ENCODE results near the gene NUDT3.

Gene NUDT3

DNA sequence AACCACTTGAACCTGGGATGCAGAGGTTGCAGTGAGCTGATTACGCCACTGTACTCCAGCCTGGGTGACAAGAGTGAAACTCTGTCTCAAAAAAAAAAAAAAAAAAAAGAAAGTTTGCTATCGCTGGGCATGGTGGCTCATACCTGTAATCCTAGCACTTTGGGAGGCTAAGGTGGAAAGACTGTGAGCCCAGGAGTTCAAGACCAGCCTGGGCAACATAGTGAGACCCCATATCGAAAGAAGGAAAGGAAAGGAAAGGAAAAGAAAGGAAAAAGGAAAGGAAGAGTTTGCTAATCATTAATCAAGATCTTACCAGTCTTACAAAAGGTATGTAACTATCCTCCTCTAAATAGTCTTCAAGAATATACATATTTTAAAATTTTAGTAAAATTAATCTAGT, 88.3 kb downstream of the NUDT3 start:
- no peak overlapping the region for H3K4me3 Mint-ChIP-seq
- no peak overlapping the region for H3K27ac Mint-ChIP-seq
- DNase-seq (ENCODE audit: low spot score in 2 of 2): no peak

DNA sequence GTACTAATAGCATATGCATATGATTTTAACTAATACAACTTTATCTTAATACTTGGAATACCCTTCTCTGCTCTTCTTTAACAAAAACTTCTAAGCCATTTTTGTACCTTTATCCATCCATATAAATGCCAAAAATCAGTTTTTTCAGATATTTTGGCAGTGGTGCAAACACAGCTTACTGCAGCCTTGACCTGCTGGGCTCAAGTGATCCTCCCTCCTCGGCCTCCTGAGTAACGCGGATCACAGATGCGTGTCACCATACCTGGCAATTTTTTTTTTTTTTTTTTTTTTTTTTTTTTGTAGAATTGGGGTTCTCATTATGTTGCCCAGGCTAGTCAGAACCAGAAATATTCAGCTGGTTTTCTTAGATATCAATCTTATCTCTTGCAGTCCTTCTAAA, 89.5 kb downstream of the NUDT3 start:
- Mint-ChIP-seq H3K4me3 (no peak overlapping the region), H3K4me1 (peaks cover 17% of the 10 kb centered on the region), H3K36me3 (peaks cover 7% of the 10 kb centered on the region), H3K27ac (no peak overlapping the region), H3K27me3 (no peaks in the 10 kb centered on the region), H3K9me3 (no peaks in the 10 kb centered on the region)
- DNase-seq (ENCODE audit: low spot score in 2 of 2) (no peak), ATAC-seq (ENCODE audit: low read depth) (no peak)

More for the DNA sequence above, 88.3 kb downstream of the NUDT3 start:
- Mint-ChIP-seq H3K27me3 (no peaks in the 10 kb centered on the region), H3K9me3 (no peaks in the 10 kb centered on the region), H3K36me3 (peaks cover 10% of the 10 kb centered on the region), H3K4me1 (peaks cover 20% of the 10 kb centered on the region)
- no peak for ATAC-seq (ENCODE audit: low read depth)

DNA sequence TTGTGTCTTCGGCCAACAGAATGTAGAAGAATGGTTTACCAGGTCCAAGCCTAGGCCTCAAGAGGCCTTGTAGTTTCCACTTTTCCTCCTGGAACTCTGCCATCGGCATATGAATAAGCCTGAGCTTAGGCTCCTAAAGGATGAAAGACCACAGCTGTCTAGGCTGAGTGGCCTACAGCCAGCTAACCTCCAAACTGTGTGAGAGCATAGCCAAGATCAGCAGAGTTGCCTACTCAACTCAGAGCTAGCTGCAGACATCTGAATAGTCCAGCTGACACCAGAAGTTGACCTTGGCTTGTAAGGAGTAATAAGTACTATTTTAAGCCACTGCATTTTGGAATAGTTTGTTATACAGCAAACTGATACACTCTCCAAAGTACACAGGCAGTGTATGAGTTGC, 91.1 kb downstream of the NUDT3 start:
- Mint-ChIP-seq H3K27ac (no peak overlapping the region), H3K4me3 (no peak overlapping the region), H3K27me3 (no peaks in the 10 kb centered on the region), H3K4me1 (peaks cover 20% of the 10 kb centered on the region), H3K36me3 (peaks cover 5% of the 10 kb centered on the region), H3K9me3 (no peaks in the 10 kb centered on the region)
- DNase-seq (ENCODE audit: low spot score in 2 of 2) (no peak), ATAC-seq (ENCODE audit: low read depth) (no peak)

DNA sequence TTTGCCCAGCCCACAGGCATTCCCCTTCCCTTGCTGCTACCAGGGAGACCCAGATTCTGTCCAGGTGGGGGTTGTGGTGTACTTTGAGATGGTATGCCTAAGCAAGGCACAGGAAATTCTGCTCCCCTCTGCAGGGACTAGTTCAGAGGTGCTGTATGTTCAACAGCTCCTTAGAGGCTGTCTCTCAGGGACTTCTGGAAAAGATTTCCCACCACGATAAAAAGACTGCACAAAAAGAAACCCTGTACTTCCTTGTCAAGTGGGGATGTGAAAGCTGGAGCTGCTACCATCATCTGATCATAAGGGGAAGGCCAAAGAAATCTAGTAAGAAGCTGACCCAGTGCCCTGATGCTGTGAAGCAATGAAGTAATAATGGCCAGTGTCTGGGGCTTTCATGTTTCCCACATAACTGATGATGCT, 92.1 kb downstream of the NUDT3 start:
- peaks cover 5% of the 10 kb centered on the region for H3K36me3 Mint-ChIP-seq
- peaks cover 26% of the 10 kb centered on the region for H3K4me1 Mint-ChIP-seq
- no peaks in the 10 kb centered on the region for H3K9me3 Mint-ChIP-seq
- ATAC-seq (ENCODE audit: low read depth): no peak
- H3K27me3 Mint-ChIP-seq: no peaks in the 10 kb centered on the region
- DNase-seq (ENCODE audit: low spot score in 2 of 2): no peak
- no peak overlapping the region for H3K4me3 Mint-ChIP-seq
- H3K27ac Mint-ChIP-seq: peak overlapping the region; percentile 55

DNA sequence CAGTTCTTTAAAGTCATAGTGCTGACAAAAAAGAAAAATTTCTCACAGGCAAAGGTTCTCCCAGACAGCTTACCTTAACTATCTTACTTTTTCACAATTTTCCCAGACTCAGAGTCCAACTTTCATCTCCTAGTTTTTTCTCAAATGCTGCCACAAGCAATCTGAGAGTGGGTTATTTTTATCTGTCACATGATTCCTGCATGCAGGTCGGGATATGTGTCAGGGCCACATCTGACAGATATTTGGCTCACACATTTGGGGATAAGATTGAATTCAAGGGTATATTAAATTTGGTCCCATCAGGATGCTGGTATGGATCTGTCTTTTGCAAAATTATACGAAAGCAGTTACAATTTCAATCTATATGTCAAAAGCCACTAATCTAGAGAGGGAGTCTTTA, 93.5 kb downstream of the NUDT3 start:
- ATAC-seq (ENCODE audit: low read depth) (no peak), DNase-seq (ENCODE audit: low spot score in 2 of 2) (no peak)
- peak overlapping the region; percentile 45 for H3K27ac Mint-ChIP-seq
- no peak overlapping the region for H3K4me3 Mint-ChIP-seq
- H3K36me3 Mint-ChIP-seq: peaks cover 8% of the 10 kb centered on the region
- H3K4me1 Mint-ChIP-seq: peaks cover 29% of the 10 kb centered on the region
- H3K9me3 Mint-ChIP-seq: no peaks in the 10 kb centered on the region
- H3K27me3 Mint-ChIP-seq: no peaks in the 10 kb centered on the region

DNA sequence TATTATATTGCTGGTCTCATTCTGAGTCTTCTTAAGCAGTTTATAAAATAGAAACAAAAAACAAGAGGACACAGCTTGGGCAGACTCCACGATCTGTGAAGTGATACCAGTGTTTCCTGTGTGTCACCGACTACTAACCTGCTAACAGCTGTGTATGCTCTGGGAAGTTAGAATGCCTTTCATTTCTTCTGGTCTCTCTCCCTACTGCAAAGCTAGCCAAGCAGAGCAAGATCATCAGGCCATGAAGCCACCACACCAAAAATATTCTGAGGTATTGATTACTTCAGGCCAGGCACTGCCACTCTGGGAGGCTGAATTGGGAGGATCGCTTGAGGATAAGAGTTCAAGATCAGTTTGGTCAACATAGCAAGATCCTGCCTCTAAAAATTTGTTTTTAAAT, 96.7 kb downstream of the NUDT3 start:
- ATAC-seq (ENCODE audit: low read depth): peak; percentile 98
- H3K4me1 Mint-ChIP-seq: peaks cover 24% of the 10 kb centered on the region
- H3K27me3 Mint-ChIP-seq: no peaks in the 10 kb centered on the region
- no peaks in the 10 kb centered on the region for H3K9me3 Mint-ChIP-seq
- H3K4me3 Mint-ChIP-seq: peak overlapping the region; percentile 65
- H3K36me3 Mint-ChIP-seq: peaks cover 18% of the 10 kb centered on the region
- H3K27ac Mint-ChIP-seq: peak overlapping the region; percentile 89
- DNase-seq (ENCODE audit: low spot score in 2 of 2): peak in 1 of 2 donors; percentile 14

DNA sequence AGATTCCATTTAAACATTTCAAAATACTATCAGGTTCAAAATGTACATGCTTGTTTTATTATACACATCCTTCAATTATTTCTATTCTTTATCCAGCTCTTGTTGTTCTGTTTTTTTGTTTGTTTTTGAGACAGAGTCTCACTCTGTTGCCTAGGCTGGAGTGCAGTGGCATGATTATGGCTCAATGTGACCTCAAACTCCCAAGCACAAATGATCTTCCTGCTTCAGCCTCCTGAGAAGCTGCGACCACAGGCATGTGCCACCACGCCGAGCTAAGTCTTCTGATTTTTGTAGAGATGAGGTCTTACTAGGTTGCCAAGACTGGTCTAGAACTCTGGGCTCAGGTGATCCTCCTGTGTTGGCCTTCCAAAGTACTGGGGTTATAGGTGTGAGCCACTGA, 99.5 kb downstream of the NUDT3 start:
- ATAC-seq (ENCODE audit: low read depth): no peak
- Mint-ChIP-seq H3K27me3 (no peaks in the 10 kb centered on the region), H3K9me3 (no peaks in the 10 kb centered on the region), H3K4me3 (no peak overlapping the region), H3K36me3 (peaks cover 24% of the 10 kb centered on the region), H3K27ac (no peak overlapping the region), H3K4me1 (peaks cover 15% of the 10 kb centered on the region)
- no peak for DNase-seq (ENCODE audit: low spot score in 2 of 2)

DNA sequence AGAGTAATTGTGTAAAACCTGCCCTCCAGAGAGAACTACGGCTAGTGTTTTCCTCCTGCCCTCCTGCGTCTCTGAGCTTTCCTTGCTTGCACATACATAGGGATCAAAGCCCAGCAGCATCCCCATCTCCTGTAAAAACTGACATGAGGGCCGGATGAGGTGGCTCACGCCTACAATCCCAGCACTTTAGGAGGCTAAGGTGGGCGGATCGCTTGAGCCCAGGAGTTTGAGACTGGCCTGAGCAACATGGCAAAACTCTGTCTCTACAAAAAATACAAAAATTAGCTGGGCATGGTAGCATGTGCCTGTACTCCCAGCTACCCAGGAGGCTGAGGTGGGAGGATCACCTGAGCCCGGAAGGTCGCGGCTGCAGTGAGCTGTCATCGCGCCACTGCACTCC, 103.3 kb downstream of the NUDT3 start:
- DNase-seq (ENCODE audit: low spot score in 2 of 2) (no peak), ATAC-seq (ENCODE audit: low read depth) (no peak)
- Mint-ChIP-seq H3K4me1 (peaks cover 6% of the 10 kb centered on the region), H3K4me3 (no peak overlapping the region), H3K36me3 (peaks cover 34% of the 10 kb centered on the region), H3K27me3 (no peaks in the 10 kb centered on the region), H3K27ac (no peak overlapping the region), H3K9me3 (no peaks in the 10 kb centered on the region)

DNA sequence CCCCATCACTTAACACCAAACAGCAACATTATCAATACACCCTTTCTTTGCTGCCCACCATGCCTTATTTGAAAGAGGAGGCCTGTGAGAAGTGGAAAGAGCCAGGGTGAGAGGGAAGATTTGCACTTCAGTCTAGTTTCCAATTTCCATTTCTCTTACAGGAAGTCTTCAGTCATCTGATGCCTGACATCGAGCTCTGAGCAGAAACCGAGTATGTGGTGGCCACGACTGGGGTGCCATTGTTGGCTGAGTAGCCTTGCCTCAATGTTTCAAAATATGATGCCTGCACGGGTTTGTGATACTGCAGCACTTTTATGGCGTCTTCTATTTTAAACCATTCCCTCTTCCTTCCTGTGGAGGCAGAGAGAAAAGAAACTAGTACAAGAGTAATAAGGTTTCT, 103.9 kb downstream of the NUDT3 start:
- H3K27me3 Mint-ChIP-seq: no peaks in the 10 kb centered on the region
- H3K4me1 Mint-ChIP-seq: peaks cover 6% of the 10 kb centered on the region
- no peak for DNase-seq (ENCODE audit: low spot score in 2 of 2)
- H3K27ac Mint-ChIP-seq: no peak overlapping the region
- H3K36me3 Mint-ChIP-seq: peaks cover 31% of the 10 kb centered on the region
- no peak for ATAC-seq (ENCODE audit: low read depth)
- no peak overlapping the region for H3K4me3 Mint-ChIP-seq
- no peaks in the 10 kb centered on the region for H3K9me3 Mint-ChIP-seq

DNA sequence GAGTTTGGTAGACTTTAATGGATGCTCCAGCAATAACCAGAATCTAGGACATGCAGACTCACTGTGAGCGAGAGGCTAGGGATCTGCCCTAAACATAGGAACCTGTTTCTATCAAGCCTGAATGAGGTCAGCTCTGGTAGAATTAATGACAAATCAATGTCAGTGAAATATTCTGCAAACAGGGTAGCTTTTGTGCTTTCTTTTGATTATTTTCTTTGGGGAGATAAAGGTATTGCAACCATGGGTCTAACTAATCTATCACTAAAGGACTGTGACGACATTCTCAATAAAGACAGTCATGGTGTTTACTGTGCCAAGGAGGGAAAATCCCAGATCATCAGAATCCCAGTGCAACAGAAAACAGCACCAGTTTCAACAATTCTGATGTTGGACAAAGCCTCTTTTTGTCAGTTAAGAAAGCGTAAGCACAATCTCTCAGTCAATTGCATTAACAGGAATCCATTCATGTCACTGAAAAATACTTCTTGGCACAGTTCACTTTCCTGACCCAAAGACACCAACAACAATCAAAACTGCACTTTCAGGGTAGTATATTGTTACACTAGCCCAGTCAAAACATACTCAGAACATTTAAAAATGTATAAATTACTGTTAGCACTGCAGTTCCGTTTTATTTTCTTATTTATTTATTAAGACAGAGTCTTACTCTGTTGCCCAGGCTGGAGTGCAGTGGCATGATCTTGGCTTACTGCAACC, 106.9 kb downstream of the NUDT3 start:
- DNase-seq (ENCODE audit: low spot score in 2 of 2) (no peak), ATAC-seq (ENCODE audit: low read depth) (no peak)
- Mint-ChIP-seq H3K27ac (no peak overlapping the region), H3K4me3 (no peak overlapping the region), H3K27me3 (no peaks in the 10 kb centered on the region), H3K9me3 (no peaks in the 10 kb centered on the region), H3K36me3 (peaks cover 21% of the 10 kb centered on the region), H3K4me1 (peaks cover 6% of the 10 kb centered on the region)

DNA sequence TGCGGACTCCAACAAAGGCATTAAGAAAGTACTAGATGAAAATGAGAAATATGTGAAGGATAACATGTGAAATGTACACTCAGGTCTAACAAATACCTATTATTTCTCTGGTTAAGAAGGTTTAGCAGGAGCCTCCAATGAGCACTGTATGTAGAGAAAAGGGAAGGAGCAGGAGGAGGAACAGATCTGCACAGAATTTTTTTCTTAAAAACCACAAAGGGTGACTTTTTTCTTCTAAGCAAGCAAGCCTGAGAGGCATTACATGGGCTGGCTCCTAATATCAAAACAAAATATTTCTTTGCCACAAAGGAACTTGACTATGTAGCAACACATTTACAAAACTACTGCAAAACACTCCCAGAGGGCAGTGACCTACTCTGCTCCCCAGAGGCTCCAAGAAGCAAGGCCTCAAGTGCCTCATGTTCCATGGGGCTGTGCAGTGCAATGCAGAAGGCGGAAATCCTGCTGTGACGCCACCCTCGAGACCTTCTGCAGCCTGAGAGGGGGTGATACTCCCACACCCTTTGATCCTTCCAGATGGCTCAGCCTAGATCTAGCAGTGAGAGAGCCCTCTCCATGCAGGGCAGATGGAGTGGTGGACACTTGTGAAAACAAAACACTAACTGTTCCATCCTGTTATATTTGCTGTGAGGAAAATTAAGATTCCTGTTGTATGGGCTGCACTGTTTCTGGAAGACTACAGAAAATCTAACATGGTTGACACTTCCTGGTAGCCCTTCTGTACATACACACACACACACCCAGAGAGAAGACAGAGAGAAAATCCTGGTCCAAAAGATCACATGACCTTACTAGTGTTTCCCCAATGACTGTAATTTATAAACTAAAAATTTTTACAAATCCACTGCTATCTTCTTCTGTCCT, 107.7 kb downstream of the NUDT3 start:
- Mint-ChIP-seq H3K4me3 (no peak overlapping the region), H3K9me3 (no peaks in the 10 kb centered on the region), H3K27ac (peak overlapping the region; percentile 37), H3K36me3 (peaks cover 20% of the 10 kb centered on the region), H3K27me3 (no peaks in the 10 kb centered on the region), H3K4me1 (peaks cover 6% of the 10 kb centered on the region)
- no peak for DNase-seq (ENCODE audit: low spot score in 2 of 2)
- peak; percentile 49 for ATAC-seq (ENCODE audit: low read depth)

DNA sequence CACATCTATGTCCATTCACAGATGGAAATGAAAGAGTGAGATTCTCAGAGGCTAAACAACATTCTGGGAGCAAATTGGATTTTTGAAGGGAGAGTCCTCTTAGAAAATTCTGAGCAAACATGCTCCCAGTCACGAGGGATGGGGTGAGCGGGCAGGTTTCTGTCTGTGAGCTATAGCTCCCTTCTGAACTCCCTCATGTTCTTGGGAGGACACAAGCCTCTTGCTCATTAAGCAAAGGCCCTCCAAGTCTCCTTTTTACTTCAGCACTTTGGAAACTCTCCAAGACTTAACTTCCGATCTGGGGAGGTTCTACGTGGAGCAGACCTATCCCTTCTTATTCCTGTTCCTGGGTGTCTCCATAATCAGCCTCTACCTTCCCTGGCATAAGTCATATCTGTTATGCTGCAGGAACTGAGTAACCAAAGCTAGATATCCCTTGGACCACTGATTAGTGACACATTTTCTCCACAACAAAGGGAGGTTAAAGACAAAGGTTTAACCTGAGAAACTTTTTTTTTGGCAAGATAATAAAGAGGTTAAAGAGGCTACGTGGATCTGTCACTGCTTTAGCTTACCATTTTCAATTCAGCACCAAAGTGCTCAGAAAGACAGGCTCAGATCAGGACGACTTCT, 110.7 kb downstream of the NUDT3 start:
- H3K4me1 Mint-ChIP-seq: peaks cover 14% of the 10 kb centered on the region
- H3K36me3 Mint-ChIP-seq: peaks cover 24% of the 10 kb centered on the region
- DNase-seq (ENCODE audit: low spot score in 2 of 2): no peak

DNA sequence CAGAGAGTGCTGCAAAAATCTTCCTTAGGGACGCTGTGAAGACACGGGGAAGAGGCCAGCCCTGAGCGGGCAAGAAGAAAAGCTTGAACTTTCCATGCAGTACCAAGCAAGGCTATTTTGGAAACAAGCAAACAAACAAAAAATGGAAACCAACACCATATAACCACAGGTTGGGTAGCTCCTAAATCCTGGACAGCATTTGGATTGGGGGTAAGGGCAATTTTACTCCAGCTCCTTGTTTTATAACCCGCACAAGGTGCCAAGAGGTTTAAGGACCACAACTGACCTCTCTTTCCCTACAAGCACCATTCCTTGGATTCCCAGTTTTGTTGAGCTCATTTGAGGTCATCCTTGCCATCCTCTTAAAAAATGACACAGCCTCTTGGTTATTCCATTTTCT, 112.3 kb downstream of the NUDT3 start:
- H3K27ac Mint-ChIP-seq: no peak overlapping the region
- H3K4me3 Mint-ChIP-seq: no peak overlapping the region
- no peak for DNase-seq (ENCODE audit: low spot score in 2 of 2)
- H3K27me3 Mint-ChIP-seq: no peaks in the 10 kb centered on the region
- H3K4me1 Mint-ChIP-seq: peaks cover 18% of the 10 kb centered on the region
- peaks cover 18% of the 10 kb centered on the region for H3K36me3 Mint-ChIP-seq
- no peak for ATAC-seq (ENCODE audit: low read depth)
- H3K9me3 Mint-ChIP-seq: no peaks in the 10 kb centered on the region

More for the DNA sequence above, 110.7 kb downstream of the NUDT3 start:
- Mint-ChIP-seq H3K27me3 (no peaks in the 10 kb centered on the region), H3K9me3 (no peaks in the 10 kb centered on the region), H3K4me3 (no peak overlapping the region), H3K27ac (no peak overlapping the region)
- no peak for ATAC-seq (ENCODE audit: low read depth)

DNA sequence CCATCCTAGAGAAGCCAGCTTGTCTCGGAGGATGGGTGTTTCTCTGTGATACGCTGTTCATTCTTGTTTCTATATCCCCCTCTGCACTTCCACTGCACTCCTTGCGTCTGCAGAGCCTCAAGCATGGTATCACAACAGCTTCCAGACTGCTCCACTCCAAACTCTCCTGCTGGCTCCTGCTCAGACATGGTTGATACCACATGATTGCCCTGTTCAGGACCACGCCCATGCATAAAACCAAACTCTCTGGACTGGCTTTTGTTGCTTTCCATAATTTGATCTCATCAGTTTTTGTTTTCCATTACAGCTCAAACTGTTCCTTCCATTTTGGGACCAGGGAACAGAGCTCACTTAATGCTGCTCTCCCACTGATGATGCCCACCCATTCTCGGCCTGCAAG, 113.6 kb downstream of the NUDT3 start:
- H3K9me3 Mint-ChIP-seq: no peaks in the 10 kb centered on the region
- H3K27ac Mint-ChIP-seq: no peak overlapping the region
- no peaks in the 10 kb centered on the region for H3K27me3 Mint-ChIP-seq
- no peak overlapping the region for H3K4me3 Mint-ChIP-seq
- ATAC-seq (ENCODE audit: low read depth): no peak
- peaks cover 13% of the 10 kb centered on the region for H3K36me3 Mint-ChIP-seq
- peaks cover 14% of the 10 kb centered on the region for H3K4me1 Mint-ChIP-seq
- DNase-seq (ENCODE audit: low spot score in 2 of 2): no peak

Measured in memory B cell (primary cell).